DOHH2 (cell line): ENCODE results near the gene TMPRSS9.

Experiments used
- CTCF ChIP-seq: fragments of 200-600 bp; sonication (generic); IDR thresholded peaks from one replicate; pipeline ENCODE4 v1.5.1; 2014; ENCODE audit warnings: antibody characterized with exemption, mild to moderate bottlenecking, low read depth, low read length; ENCODE audit not compliant: poor library complexity, severe bottlenecking
- EZH2phosphoT487 ChIP-seq: fragments of 200-600 bp; sonication (generic); IDR thresholded peaks from 2 replicates; pipeline ENCODE4 v1.6.1; 2017; ENCODE audit warnings: borderline replicate concordance, mild to moderate bottlenecking, antibody characterized with exemption, low read length, moderate library complexity, mixed read lengths

- TF ChIP-seq CTCF (no peak), EZH2phosphoT487 (no peak)
Measured at GRCh38 chr19:2387367-2388288, 27.6 kb downstream of the TMPRSS9 start.
